GM23248 (cell line): Measurements from ENCODE around the gene TFIP11.

Experiments used
- EZH2 ChIP-seq: fragments of 200-600 bp; sonication (generic); IDR thresholded peaks from 2 replicates; pipeline ENCODE4 v1.6.1; 2018; ENCODE audit warnings: antibody characterized with exemption, mild to moderate bottlenecking; ENCODE audit not compliant: insufficient read depth, poor library complexity, severe bottlenecking
- EZH2phosphoT487 ChIP-seq: fragments of 200-600 bp; sonication (generic); IDR thresholded peaks from 2 replicates; pipeline ENCODE4 v1.6.1; 2018; ENCODE audit warnings: antibody characterized with exemption, moderate library complexity, mild to moderate bottlenecking, low read depth; ENCODE audit not compliant: insufficient read depth

GRCh38 chr22:26460202-26460601 lies 52.1 kb downstream of the TFIP11 start:
- TF ChIP-seq EZH2 (no peak), EZH2phosphoT487 (no peak)
